Uterus (tissue), 2 donors: Measurements from ENCODE around the gene WSCD2.

Experiments
- CTCF ChIP-seq, 4 experiments: fragments of 200-600 bp in 2 of 4; fragments of 450-650 bp in 2 of 4; sonication (generic) in 2 of 4; IDR thresholded peaks; one replicate each; pipeline ENCODE4 v1.5.1; 2016 to 2019; ENCODE audit warnings: antibody characterized with exemption in 4 of 4, mild to moderate bottlenecking in 2 of 4, moderate library complexity in 1 of 4
- POLR2A ChIP-seq, 2 donors: fragments of 450-650 bp; IDR thresholded peaks; one replicate each; pipeline ENCODE4 v1.6.1; 2016; ENCODE audit warnings: antibody characterized with exemption in 2 of 2, mild to moderate bottlenecking in 1 of 2, moderate library complexity in 1 of 2

GRCh38 chr12:108299516-108299915, 170.4 kb downstream of the WSCD2 start:
- TF ChIP-seq CTCF (IDR thresholded peaks at IDR 0.05) (no peak), POLR2A (IDR thresholded peaks at IDR 0.05) (no peak)
